ENCODE results near the gene SORCS2. TPM values are rescaled to one million over a fixed set of nuclear protein-coding genes. Genes with fewer than 3 reads are reported as not detected.

The SORCS2 gene
- total RNA-seq, 2 experiments from 2014 or later = 0.03 TPM; not detected in 1

DNA sequence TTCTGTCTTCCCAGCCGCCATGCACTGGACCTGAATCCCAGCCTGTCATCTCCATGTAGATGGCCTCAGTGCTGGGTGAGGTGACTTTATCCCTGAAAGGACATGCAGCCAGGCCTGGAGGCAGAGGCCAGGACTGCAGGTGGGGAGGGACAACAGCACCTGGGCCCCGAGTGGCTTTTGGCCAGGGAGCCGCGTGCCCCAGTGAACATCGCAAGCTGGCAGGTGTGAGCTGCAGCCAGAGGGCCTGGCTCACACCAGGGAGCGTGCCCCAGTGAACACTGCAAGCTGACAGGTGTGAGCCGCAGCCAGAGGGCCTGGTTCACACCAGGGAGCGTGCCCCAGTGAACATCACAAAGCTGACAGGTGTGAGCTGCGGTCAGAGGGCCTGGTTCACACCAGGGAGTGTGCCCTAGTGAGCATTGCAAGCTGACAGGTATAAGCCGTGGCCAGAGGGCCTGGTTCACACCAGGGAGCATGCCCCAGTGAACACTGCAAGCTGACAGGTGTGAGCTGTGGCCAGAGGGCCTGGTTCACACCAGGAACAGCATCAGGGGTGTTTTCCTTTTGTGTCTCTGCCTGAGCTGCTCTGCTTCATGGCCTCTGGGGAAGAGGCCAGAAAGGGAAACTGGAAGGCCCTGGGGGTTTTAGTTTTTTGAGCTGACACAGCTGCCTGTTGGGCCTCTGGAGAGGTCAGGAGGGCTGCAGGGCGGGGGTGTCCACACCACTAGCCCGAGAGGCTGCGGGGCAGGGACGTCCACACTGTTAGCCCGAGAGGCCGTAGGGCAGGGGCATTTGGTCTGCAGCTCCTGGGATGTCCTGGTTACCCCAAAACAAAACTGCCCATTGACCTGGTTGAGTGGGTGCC lies 265.1 kb downstream of the SORCS2 start:
- Histone ChIP-seq H2AFZ (ENCODE audit: low read length) (no peak overlapping the region), H3K4me2 (ENCODE audit: low read length) (no peak overlapping the region), H3K9me2 (ENCODE audit: insufficient read depth, low read length) (no peaks in the 10 kb centered on the region), H3K9me3 (ENCODE audit: low read length) (no peaks in the 10 kb centered on the region), H3K36me3 (ENCODE audit: insufficient read depth, low read length) (no peaks in the 10 kb centered on the region), H3K79me2 (ENCODE audit: insufficient read depth, low read depth, low read length) (no peaks in the 10 kb centered on the region), H3K4me1 (ENCODE audit: insufficient read depth, low read length, poor library complexity, severe bottlenecking) (no peaks in the 10 kb centered on the region), H4K20me1 (ENCODE audit: insufficient read depth, low read length) (no peaks in the 10 kb centered on the region), H3K4me3 (ENCODE audit: low read depth, low read length, poor library complexity, severe bottlenecking) (no peak overlapping the region), H3K27ac (ENCODE audit: low read depth, low read length, poor library complexity, severe bottlenecking) (no peak overlapping the region)
- no peak for TF ChIP-seq EZH2phosphoT487 (IDR thresholded peaks at IDR 0.05; ENCODE audit: borderline replicate concordance, low read depth, low read length)
- TF ChIP-seq, protein P1, sequence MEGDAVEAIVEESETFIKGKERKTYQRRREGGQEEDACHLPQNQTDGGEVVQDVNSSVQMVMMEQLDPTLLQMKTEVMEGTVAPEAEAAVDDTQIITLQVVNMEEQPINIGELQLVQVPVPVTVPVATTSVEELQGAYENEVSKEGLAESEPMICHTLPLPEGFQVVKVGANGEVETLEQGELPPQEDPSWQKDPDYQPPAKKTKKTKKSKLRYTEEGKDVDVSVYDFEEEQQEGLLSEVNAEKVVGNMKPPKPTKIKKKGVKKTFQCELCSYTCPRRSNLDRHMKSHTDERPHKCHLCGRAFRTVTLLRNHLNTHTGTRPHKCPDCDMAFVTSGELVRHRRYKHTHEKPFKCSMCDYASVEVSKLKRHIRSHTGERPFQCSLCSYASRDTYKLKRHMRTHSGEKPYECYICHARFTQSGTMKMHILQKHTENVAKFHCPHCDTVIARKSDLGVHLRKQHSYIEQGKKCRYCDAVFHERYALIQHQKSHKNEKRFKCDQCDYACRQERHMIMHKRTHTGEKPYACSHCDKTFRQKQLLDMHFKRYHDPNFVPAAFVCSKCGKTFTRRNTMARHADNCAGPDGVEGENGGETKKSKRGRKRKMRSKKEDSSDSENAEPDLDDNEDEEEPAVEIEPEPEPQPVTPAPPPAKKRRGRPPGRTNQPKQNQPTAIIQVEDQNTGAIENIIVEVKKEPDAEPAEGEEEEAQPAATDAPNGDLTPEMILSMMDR (conservative IDR thresholded peaks at IDR 0.05; ENCODE audit: low read length) = no peak
- intact Hi-C loops (cut with micrococcal nuclease; ENCODE audit: unreplicated experiment) = no loop called here
- POLR2A ChIA-PET = no interaction called here
- CTCF ChIA-PET (ENCODE audit: unreplicated experiment) = no interaction called here
- no peak for DNase-seq (ENCODE audit: low spot score)
- BruUV-seq (replicated peaks) = no TSS peak

DNA sequence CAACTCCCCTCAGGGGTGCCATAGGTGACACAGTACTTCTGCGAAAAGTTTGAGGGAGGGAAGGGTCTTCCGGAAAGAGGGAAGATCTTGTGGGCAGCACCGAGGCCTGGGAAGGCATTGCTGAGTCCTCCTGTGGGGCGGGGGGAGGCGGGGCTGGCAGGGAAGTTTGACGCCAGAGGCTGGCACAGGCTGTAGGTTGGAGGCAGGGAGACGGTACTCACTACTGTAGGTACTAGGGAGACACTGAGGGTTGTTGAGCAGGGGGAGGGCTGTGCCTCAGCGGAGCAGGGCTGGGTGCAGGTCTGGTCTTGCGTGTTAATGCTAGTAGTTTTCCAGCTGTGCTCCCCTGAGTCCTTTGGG lies 265.7 kb downstream of the SORCS2 start:
- no TSS peak for BruUV-seq (replicated peaks)
- H3K4me3 ChIP-seq (ENCODE audit: low read depth, low read length, poor library complexity, severe bottlenecking) = no peak overlapping the region
- POLR2A ChIA-PET = no interaction called here

DNA sequence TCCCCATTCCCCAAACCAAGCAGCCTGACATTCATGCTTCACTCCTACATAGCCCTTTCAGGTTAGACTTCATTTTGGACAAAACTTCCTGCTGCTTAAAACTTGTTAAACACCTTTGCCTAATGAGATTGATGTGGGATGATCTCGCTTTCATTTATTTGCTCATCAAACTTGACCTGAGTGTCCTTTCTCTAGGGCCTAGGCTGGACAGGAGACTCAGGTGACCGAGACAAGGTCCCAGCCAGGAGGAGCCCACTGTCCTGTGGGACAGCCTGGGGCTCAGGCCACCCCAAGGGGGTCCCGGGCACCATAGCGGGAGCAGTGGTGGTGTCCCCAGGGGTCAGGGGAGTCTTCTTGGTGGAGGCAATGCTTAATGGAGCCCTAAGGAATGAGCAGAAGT lies 266.1 kb downstream of the SORCS2 start:
- Histone ChIP-seq H3K9me2 (ENCODE audit: insufficient read depth, low read length) (no peaks in the 10 kb centered on the region), H3K4me3 (ENCODE audit: low read depth, low read length, poor library complexity, severe bottlenecking) (no peak overlapping the region), H3K36me3 (ENCODE audit: insufficient read depth, low read length) (no peaks in the 10 kb centered on the region), H3K9me3 (ENCODE audit: low read length) (no peaks in the 10 kb centered on the region), H3K4me2 (ENCODE audit: low read length) (no peak overlapping the region), H4K20me1 (ENCODE audit: insufficient read depth, low read length) (no peaks in the 10 kb centered on the region), H3K79me2 (ENCODE audit: insufficient read depth, low read depth, low read length) (no peaks in the 10 kb centered on the region), H2AFZ (ENCODE audit: low read length) (no peak overlapping the region), H3K27ac (ENCODE audit: low read depth, low read length, poor library complexity, severe bottlenecking) (no peak overlapping the region), H3K4me1 (ENCODE audit: insufficient read depth, low read length, poor library complexity, severe bottlenecking) (no peaks in the 10 kb centered on the region)
- intact Hi-C loops (cut with micrococcal nuclease; ENCODE audit: unreplicated experiment) = no loop called here
- TF ChIP-seq EZH2phosphoT487 (IDR thresholded peaks at IDR 0.05; ENCODE audit: borderline replicate concordance, low read depth, low read length) = no peak
- TF ChIP-seq, protein P1 (conservative IDR thresholded peaks at IDR 0.05; ENCODE audit: low read length) = no peak
- BruUV-seq (replicated peaks) = no TSS peak
- no peak for DNase-seq (ENCODE audit: low spot score)
- CTCF ChIA-PET (ENCODE audit: unreplicated experiment) = no interaction called here
- POLR2A ChIA-PET = no interaction called here

More for the DNA sequence above, 265.7 kb downstream of the SORCS2 start:
- Histone ChIP-seq H4K20me1 (ENCODE audit: insufficient read depth, low read length) (no peaks in the 10 kb centered on the region), H3K36me3 (ENCODE audit: insufficient read depth, low read length) (no peaks in the 10 kb centered on the region), H3K27ac (ENCODE audit: low read depth, low read length, poor library complexity, severe bottlenecking) (no peak overlapping the region), H3K9me2 (ENCODE audit: insufficient read depth, low read length) (no peaks in the 10 kb centered on the region), H3K9me3 (ENCODE audit: low read length) (no peaks in the 10 kb centered on the region), H3K4me2 (ENCODE audit: low read length) (no peak overlapping the region), H3K79me2 (ENCODE audit: insufficient read depth, low read depth, low read length) (no peaks in the 10 kb centered on the region), H3K4me1 (ENCODE audit: insufficient read depth, low read length, poor library complexity, severe bottlenecking) (no peaks in the 10 kb centered on the region), H2AFZ (ENCODE audit: low read length) (no peak overlapping the region)
- TF ChIP-seq, protein P1 (conservative IDR thresholded peaks at IDR 0.05; ENCODE audit: low read length) = no peak
- no peak for TF ChIP-seq EZH2phosphoT487 (IDR thresholded peaks at IDR 0.05; ENCODE audit: borderline replicate concordance, low read depth, low read length)
- intact Hi-C loops (cut with micrococcal nuclease; ENCODE audit: unreplicated experiment) = no loop called here
- CTCF ChIA-PET (ENCODE audit: unreplicated experiment) = no interaction called here
- no peak for DNase-seq (ENCODE audit: low spot score)

Measured in OCI-LY7 (cell line).